HG03060 (cell line): ENCODE results near the gene AP1S2.
"Not testable (repeated sequence)": the region's sequence is repeated elsewhere in the genome, so short reads cannot be mapped to it uniquely, and the experiment has no call there.

Source experiments
- ATAC-seq: cut with Tn5 transposase; IDR thresholded peaks from one replicate; pipeline ENCODE4 v1.9.1; 2021; ENCODE audit warnings: low read depth, moderate number of reproducible peaks; ENCODE audit not compliant: unreplicated experiment

AP1S2 gene

GRCh38 chrX:15856222-15856587 lies 1.6 kb upstream of the AP1S2 start:
- ATAC-seq = no peak

GRCh38 chrX:15855568-15856221 lies 1.1 kb upstream of the AP1S2 start:
- no peak for ATAC-seq

GRCh38 chrX:15854080-15854655 lies 445 bp downstream of the AP1S2 start:
- no peak for ATAC-seq

- ATAC-seq = no peak
Observed at GRCh38 chrX:15853586-15854079, 980 bp downstream of the AP1S2 start.

DNA sequence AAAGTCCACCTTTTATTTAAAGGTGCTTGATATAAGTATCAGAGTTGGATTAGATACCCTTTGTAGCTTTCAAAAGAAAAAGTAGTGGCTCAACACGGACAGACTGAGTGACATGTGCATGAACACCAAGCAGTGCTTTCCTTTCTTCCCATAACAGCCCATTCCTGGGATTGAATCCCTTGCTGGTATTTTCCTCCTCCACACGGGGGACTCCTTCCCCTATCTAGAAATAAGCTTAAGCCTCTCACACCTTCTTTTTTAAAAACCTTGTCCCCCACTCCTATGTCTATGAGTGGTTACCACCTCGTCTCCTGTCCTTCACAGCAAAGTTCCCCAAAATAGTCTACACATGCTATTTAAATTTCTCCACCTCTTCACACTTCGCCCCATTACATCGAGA lies 5.1 kb downstream of the AP1S2 start:
- ATAC-seq = no peak

GRCh38 chrX:15848576-15848975 lies 6.0 kb downstream of the AP1S2 start:
- ATAC-seq = no peak

GRCh38 chrX:15843960-15844359 lies 10.7 kb downstream of the AP1S2 start:
- no peak for ATAC-seq

DNA sequence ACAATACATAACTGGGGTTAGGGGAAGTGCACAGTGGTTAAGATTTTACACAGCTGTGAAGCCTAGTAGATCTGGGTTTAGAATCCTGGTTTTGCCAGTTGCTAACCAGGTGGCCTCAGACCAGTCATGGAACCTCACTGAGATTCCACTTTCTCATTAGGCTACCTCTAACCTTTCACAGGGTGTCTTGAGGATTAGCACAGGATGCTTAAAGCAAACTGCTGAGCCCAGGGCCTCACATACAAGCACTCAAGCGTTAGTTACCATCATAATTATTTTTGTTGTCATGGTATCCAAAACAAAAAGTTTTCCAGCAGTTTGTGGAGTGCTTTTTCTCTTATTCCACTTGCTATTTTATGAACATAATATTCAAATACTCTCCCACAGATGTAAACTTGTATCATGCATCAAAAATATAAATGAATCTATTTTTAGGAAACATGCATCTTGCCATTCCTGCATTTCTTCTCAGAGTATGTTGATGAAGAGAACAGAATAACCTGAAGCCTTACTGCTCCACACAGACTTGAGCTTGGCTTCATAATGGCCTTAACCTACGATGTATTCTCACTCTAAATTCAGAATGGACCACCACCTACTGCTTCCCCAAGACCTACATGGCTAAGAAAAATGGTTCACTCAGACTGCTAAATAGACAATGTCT lies 12.6 kb downstream of the AP1S2 start:
- ATAC-seq = no peak

DNA sequence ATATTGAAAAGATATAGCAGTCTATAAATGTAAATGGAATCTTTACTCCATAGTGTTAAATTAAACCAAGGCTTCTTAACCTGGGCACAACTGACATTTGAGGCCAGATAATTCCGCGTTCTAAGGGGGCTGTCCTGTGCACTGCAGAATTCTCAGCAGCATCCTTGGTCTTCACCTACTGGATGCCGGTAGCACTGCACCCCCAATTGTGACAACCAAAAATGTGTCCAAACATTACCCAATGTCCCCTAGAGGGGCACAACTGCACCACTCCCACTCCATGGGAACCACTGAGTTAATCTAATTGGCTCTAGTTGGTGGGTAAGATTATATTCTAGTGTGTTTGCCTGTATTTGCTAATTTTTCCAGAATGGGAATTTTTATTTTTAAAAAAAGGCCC lies 16.6 kb downstream of the AP1S2 start:
- ATAC-seq = no peak

GRCh38 chrX:15834827-15835595 lies 19.6 kb downstream of the AP1S2 start:
- no peak for ATAC-seq

- ATAC-seq = no peak
Observed at GRCh38 chrX:15834053-15834452, 20.6 kb downstream of the AP1S2 start.

- ATAC-seq = not testable (repeated sequence)
Observed at GRCh38 chrX:15831347-15831746, 23.3 kb downstream of the AP1S2 start.

- ATAC-seq = no peak
Observed at GRCh38 chrX:15829217-15829616, 25.4 kb downstream of the AP1S2 start.

GRCh38 chrX:15825936-15826335 lies 28.7 kb downstream of the AP1S2 start:
- ATAC-seq = no peak

DNA sequence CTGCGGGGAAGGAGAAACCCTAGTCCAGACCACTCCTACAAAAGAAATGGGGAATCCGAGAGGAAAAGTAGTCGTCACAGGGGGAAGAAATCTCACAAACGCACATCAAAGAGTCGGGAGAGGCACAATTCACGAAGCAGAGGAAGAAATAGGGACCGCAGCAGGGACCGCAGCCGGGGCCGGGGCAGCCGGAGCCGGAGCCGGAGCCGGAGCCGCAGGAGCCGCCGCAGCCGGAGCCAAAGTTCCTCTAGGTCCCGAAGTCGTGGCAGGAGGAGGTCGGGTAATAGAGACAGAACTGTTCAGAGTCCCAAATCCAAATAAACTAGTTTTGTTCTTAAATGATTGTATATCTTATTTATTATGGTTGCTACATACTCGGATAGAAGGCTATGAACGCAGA lies 31.7 kb downstream of the AP1S2 start:
- ATAC-seq = no peak

- no peak for ATAC-seq
Observed at GRCh38 chrX:15820106-15821073, 34.2 kb downstream of the AP1S2 start.

DNA sequence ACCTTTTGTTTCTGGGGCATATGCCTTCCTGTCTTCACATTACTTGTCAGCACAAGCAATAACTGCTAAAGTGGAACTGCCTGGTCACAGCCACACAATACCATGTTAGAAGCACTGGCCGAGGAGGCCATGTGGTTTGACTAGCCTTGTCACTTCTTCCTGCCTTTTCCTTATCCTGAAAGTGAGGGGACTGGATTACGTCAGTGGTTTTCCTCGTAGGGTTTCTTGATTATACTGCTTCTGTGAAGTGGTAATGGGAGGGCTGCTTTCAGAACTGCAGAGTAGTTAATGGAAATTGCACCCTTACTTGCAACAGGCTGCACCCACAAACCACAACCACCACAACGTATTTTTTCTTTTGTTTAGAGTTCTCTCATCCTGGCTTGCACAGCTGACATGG lies 37.7 kb downstream of the AP1S2 start:
- ATAC-seq = no peak

GRCh38 chrX:15816438-15816809 lies 38.2 kb downstream of the AP1S2 start:
- ATAC-seq = no peak

DNA sequence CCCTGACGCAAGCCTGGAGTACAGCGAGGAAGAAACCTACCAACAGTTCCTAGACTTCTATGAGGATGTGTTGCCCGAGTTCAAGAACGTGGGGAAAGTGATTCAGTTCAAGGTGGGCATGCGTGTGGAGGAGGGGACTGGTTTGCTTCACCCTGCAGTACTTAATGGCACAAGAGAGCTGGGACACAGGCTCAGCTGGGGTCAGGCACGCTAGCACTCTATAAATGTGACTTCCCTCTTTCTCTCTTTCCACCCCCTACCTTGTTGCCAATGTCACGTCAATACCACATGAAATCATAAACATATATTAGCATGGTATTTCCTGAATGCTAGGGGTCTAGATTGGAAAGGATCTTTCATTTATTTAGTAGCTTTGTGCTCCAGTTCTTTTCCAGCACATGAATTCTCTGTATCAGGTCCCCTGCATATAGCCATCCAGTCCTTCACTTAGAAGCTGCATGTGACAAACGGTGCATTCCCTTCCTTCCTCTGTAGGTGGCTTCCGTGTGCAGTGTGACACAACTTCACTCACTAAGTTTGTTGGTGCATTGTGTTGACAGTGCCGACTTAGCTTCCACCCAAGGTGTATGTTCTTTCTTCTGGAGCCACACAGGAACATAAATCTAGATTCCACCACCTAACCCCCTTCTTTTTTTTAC lies 38.7 kb downstream of the AP1S2 start:
- no peak for ATAC-seq
